GM12873 (cell line): ENCODE data around the gene MAB21L4.

Experiments
- CTCF ChIP-seq: IDR thresholded peaks from 2 replicates; pipeline ENCODE4 v1.5.1; 2012; ENCODE audit warnings: low read depth, mild to moderate bottlenecking, moderate library complexity, low read length, control low read depth; ENCODE audit not compliant: insufficient read depth; ENCODE audit errors: missing control alignments

The MAB21L4 gene

GRCh38 chr2:240851078-240851991 lies 44.6 kb downstream of the MAB21L4 start:
- TF ChIP-seq CTCF = peak; percentile 96

GRCh38 chr2:240850756-240851077 lies 45.2 kb downstream of the MAB21L4 start:
- no peak for TF ChIP-seq CTCF

- TF ChIP-seq CTCF = no peak
Observed at GRCh38 chr2:240850026-240850425, 45.9 kb downstream of the MAB21L4 start.

GRCh38 chr2:240848900-240849680 lies 46.9 kb downstream of the MAB21L4 start:
- no peak for TF ChIP-seq CTCF

- TF ChIP-seq CTCF = no peak
Observed at GRCh38 chr2:240847817-240848216, 48.1 kb downstream of the MAB21L4 start.

GRCh38 chr2:240846873-240847595 lies 48.9 kb downstream of the MAB21L4 start:
- no peak for TF ChIP-seq CTCF
